HG02970 (cell line): Measurements from ENCODE around the gene DNAJC4.
"Not testable (repeated sequence)": the region's sequence is repeated elsewhere in the genome, so short reads cannot be mapped to it uniquely, and the experiment has no call there.

Experiments used
- ATAC-seq: cut with Tn5 transposase; IDR thresholded peaks from one replicate; pipeline ENCODE4 v1.9.1; 2021; ENCODE audit warnings: mild to moderate bottlenecking, moderate library complexity, moderate number of reproducible peaks; ENCODE audit not compliant: unreplicated experiment, low FRiP score

Gene DNAJC4

GRCh38 chr11:64243236-64243854 lies 13.0 kb downstream of the DNAJC4 start:
- ATAC-seq: no peak

- ATAC-seq: no peak
Measured at GRCh38 chr11:64244107-64244506, 13.8 kb downstream of the DNAJC4 start.

GRCh38 chr11:64244966-64245365 lies 14.6 kb downstream of the DNAJC4 start:
- ATAC-seq: no peak

GRCh38 chr11:64245401-64245796 lies 15.1 kb downstream of the DNAJC4 start:
- no peak for ATAC-seq

GRCh38 chr11:64245797-64246620 lies 15.7 kb downstream of the DNAJC4 start:
- no peak for ATAC-seq

GRCh38 chr11:64246621-64246870 lies 16.2 kb downstream of the DNAJC4 start:
- not testable (repeated sequence) for ATAC-seq

- no peak for ATAC-seq
Measured at GRCh38 chr11:64246871-64247728, 16.8 kb downstream of the DNAJC4 start, which contains the start of gene PPP1R14B. TSS of gene PPP1R14B (minus strand) at chr11:64246943. CDS start at chr11:64246673, 270 bp downstream.

GRCh38 chr11:64247729-64248531 lies 17.6 kb downstream of the DNAJC4 start:
- ATAC-seq: no peak

- ATAC-seq: no peak
Measured at GRCh38 chr11:64248578-64248977, 18.2 kb downstream of the DNAJC4 start.

- no peak for ATAC-seq
Measured at GRCh38 chr11:64249038-64249437, 18.7 kb downstream of the DNAJC4 start.

- no peak for ATAC-seq
Measured at GRCh38 chr11:64249563-64250414, 19.4 kb downstream of the DNAJC4 start.

GRCh38 chr11:64250415-64251015 lies 20.2 kb downstream of the DNAJC4 start:
- ATAC-seq: no peak

- peak; percentile 32 for ATAC-seq
Measured at GRCh38 chr11:64251016-64251752, 20.8 kb downstream of the DNAJC4 start, which contains the start of gene PLCB3. TSS of gene PLCB3 (plus strand) at chr11:64251530. CDS start at chr11:64251650, 120 bp downstream.

GRCh38 chr11:64251753-64252002 lies 21.3 kb downstream of the DNAJC4 start:
- no peak for ATAC-seq

- no peak for ATAC-seq
Measured at GRCh38 chr11:64252003-64252872, 21.9 kb downstream of the DNAJC4 start.

GRCh38 chr11:64253043-64253442 lies 22.7 kb downstream of the DNAJC4 start:
- ATAC-seq: no peak

- ATAC-seq: no peak
Measured at GRCh38 chr11:64253481-64253880, 23.1 kb downstream of the DNAJC4 start.

- no peak for ATAC-seq
Measured at GRCh38 chr11:64254326-64254725, 24.0 kb downstream of the DNAJC4 start.
